ENCODE measurements around the gene EN2.

The EN2 gene

GRCh38 chr7:155429651-155430050 is 28.3 kb upstream of the EN2 start:
- no peaks in the 10 kb centered on the region for H3K79me1 ChIP-seq (ENCODE audit: low read length)
- H3K23ac ChIP-seq (ENCODE audit: low read length), result no peak overlapping the region
- WGBS (ENCODE audit: extremely low coverage, insufficient coverage, insufficient read length), result no CpG with 5 or more reads among the region's 6 CpGs
- no peak overlapping the region for H2AK5ac ChIP-seq (ENCODE audit: low read length)
- H3K36me3 ChIP-seq (ENCODE audit: control insufficient read depth in 1 of 2, insufficient read depth in 2 of 2, low read length in 2 of 2), result no peaks in the 10 kb centered on the region
- H3K9ac ChIP-seq (ENCODE audit: low read length), result no peak overlapping the region
- H2BK12ac ChIP-seq (ENCODE audit: low read length), result no peak overlapping the region
- H2BK120ac ChIP-seq (ENCODE audit: insufficient read depth, low read length, poor library complexity), result no peak overlapping the region
- H2AFZ ChIP-seq (ENCODE audit: insufficient read depth, low read length, poor library complexity), result no peak overlapping the region
- H3K18ac ChIP-seq (ENCODE audit: low read length), result no peak overlapping the region
- peaks cover 6% of the 10 kb centered on the region for H3K9me3 ChIP-seq (ENCODE audit: insufficient read depth, low read depth, low read length)
- H4K8ac ChIP-seq (ENCODE audit: low read depth, low read length), result no peak overlapping the region
- no peak overlapping the region for H4K91ac ChIP-seq (ENCODE audit: low read depth, low read length)
- no peak overlapping the region for H4K12ac ChIP-seq (ENCODE audit: low read depth, low read length)
- H3K27me3 ChIP-seq (ENCODE audit: insufficient read depth, low read length), result no peaks in the 10 kb centered on the region
- peak overlapping the region; percentile 6 for H3K4me3 ChIP-seq (ENCODE audit: low read depth, low read length)
- no peak for DNase-seq
- H3K14ac ChIP-seq (ENCODE audit: low read length), result no peak overlapping the region
- no peak overlapping the region for H3K4ac ChIP-seq (ENCODE audit: low read depth, low read length)
- no peak overlapping the region for H2BK5ac ChIP-seq (ENCODE audit: low read depth, low read length, poor library complexity)
- no peak overlapping the region for H3K27ac ChIP-seq (ENCODE audit: low read depth, low read length)
- H3K79me2 ChIP-seq (ENCODE audit: control insufficient read depth, insufficient read depth, low read length, poor library complexity), result no peaks in the 10 kb centered on the region
- no peak overlapping the region for H3K4me2 ChIP-seq (ENCODE audit: low read length)
- no peaks in the 10 kb centered on the region for H3K4me1 ChIP-seq (ENCODE audit: control insufficient read depth in 1 of 2, insufficient read depth in 2 of 2, low read length in 2 of 2)

GRCh38 chr7:155430606-155431005 is 27.3 kb upstream of the EN2 start:
- H2BK5ac ChIP-seq (ENCODE audit: low read depth, low read length, poor library complexity), result no peak overlapping the region
- H3K4me2 ChIP-seq (ENCODE audit: low read length), result no peak overlapping the region
- H3K36me3 ChIP-seq (ENCODE audit: control insufficient read depth in 1 of 2, insufficient read depth in 2 of 2, low read length in 2 of 2), result no peaks in the 10 kb centered on the region
- WGBS (ENCODE audit: extremely low coverage, insufficient coverage, insufficient read length), result no CpG with 5 or more reads among the region's 10 CpGs
- no peak overlapping the region for H3K27ac ChIP-seq (ENCODE audit: low read depth, low read length)
- H2BK12ac ChIP-seq (ENCODE audit: low read length), result no peak overlapping the region
- no peak overlapping the region for H2AK5ac ChIP-seq (ENCODE audit: low read length)
- DNase-seq, result no peak
- no peak overlapping the region for H3K9ac ChIP-seq (ENCODE audit: low read length)
- no peak overlapping the region for H3K23ac ChIP-seq (ENCODE audit: low read length)
- no peak overlapping the region for H3K4ac ChIP-seq (ENCODE audit: low read depth, low read length)
- peaks cover 6% of the 10 kb centered on the region for H3K9me3 ChIP-seq (ENCODE audit: insufficient read depth, low read depth, low read length)
- H3K18ac ChIP-seq (ENCODE audit: low read length), result no peak overlapping the region
- H4K12ac ChIP-seq (ENCODE audit: low read depth, low read length), result no peak overlapping the region
- H3K4me1 ChIP-seq (ENCODE audit: control insufficient read depth in 1 of 2, insufficient read depth in 2 of 2, low read length in 2 of 2), result no peaks in the 10 kb centered on the region
- no peak overlapping the region for H4K8ac ChIP-seq (ENCODE audit: low read depth, low read length)
- no peaks in the 10 kb centered on the region for H3K79me1 ChIP-seq (ENCODE audit: low read length)
- no peak overlapping the region for H3K14ac ChIP-seq (ENCODE audit: low read length)
- no peak overlapping the region for H2AFZ ChIP-seq (ENCODE audit: insufficient read depth, low read length, poor library complexity)
- no peaks in the 10 kb centered on the region for H3K79me2 ChIP-seq (ENCODE audit: control insufficient read depth, insufficient read depth, low read length, poor library complexity)
- H3K27me3 ChIP-seq (ENCODE audit: insufficient read depth, low read length), result no peaks in the 10 kb centered on the region
- no peak overlapping the region for H3K4me3 ChIP-seq (ENCODE audit: low read depth, low read length)
- no peak overlapping the region for H2BK120ac ChIP-seq (ENCODE audit: insufficient read depth, low read length, poor library complexity)
- H4K91ac ChIP-seq (ENCODE audit: low read depth, low read length), result no peak overlapping the region

- no peaks in the 10 kb centered on the region for H3K79me2 ChIP-seq (ENCODE audit: control insufficient read depth, insufficient read depth, low read length, poor library complexity)
- peaks cover 8% of the 10 kb centered on the region for H3K9me3 ChIP-seq (ENCODE audit: insufficient read depth, low read depth, low read length)
- H3K4me1 ChIP-seq (ENCODE audit: control insufficient read depth in 1 of 2, insufficient read depth in 2 of 2, low read length in 2 of 2), result no peaks in the 10 kb centered on the region
- H3K4me3 ChIP-seq (ENCODE audit: low read depth, low read length), result no peak overlapping the region
- no peaks in the 10 kb centered on the region for H3K36me3 ChIP-seq (ENCODE audit: control insufficient read depth in 1 of 2, insufficient read depth in 2 of 2, low read length in 2 of 2)
- H3K18ac ChIP-seq (ENCODE audit: low read length), result no peak overlapping the region
- no peak overlapping the region for H2BK12ac ChIP-seq (ENCODE audit: low read length)
- no peak overlapping the region for H2AK5ac ChIP-seq (ENCODE audit: low read length)
- H3K4me2 ChIP-seq (ENCODE audit: low read length), result no peak overlapping the region
- no peaks in the 10 kb centered on the region for H3K27me3 ChIP-seq (ENCODE audit: insufficient read depth, low read length)
- no peak for DNase-seq
- H2AFZ ChIP-seq (ENCODE audit: insufficient read depth, low read length, poor library complexity), result no peak overlapping the region
- WGBS (ENCODE audit: extremely low coverage, insufficient coverage, insufficient read length), result no CpG with 5 or more reads among the region's 12 CpGs
- H3K4ac ChIP-seq (ENCODE audit: low read depth, low read length), result no peak overlapping the region
- H2BK5ac ChIP-seq (ENCODE audit: low read depth, low read length, poor library complexity), result no peak overlapping the region
- H3K23ac ChIP-seq (ENCODE audit: low read length), result no peak overlapping the region
- no peak overlapping the region for H3K27ac ChIP-seq (ENCODE audit: low read depth, low read length)
- H2BK120ac ChIP-seq (ENCODE audit: insufficient read depth, low read length, poor library complexity), result no peak overlapping the region
- no peak overlapping the region for H4K91ac ChIP-seq (ENCODE audit: low read depth, low read length)
- no peak overlapping the region for H3K14ac ChIP-seq (ENCODE audit: low read length)
- no peak overlapping the region for H3K9ac ChIP-seq (ENCODE audit: low read length)
- H3K79me1 ChIP-seq (ENCODE audit: low read length), result no peaks in the 10 kb centered on the region
- H4K8ac ChIP-seq (ENCODE audit: low read depth, low read length), result no peak overlapping the region
- no peak overlapping the region for H4K12ac ChIP-seq (ENCODE audit: low read depth, low read length)
These were observed 26.7 kb upstream of the EN2 start for GRCh38 chr7:155431231-155431630.

DNA sequence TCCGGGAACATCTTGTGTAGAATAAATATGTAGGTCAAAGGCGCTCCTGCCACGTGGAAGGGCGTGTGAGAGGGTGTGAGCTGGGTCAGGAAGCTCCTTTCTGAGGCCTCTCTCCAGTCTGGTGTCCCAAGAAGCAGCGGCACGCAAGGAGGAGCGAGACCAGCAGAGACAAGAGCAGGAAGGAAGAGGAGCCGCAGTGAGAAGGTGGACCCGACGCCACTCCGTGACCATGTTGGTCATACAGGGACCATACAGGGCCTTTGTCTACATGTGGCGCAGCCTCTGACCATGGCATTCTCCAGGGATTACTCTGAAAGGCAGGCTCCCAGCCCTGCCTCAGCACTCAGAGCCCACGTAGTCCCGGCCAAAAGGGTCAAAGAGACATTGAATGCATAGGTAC is 26.2 kb upstream of the EN2 start:
- H3K27me3 ChIP-seq (ENCODE audit: insufficient read depth, low read length), result no peaks in the 10 kb centered on the region
- H4K12ac ChIP-seq (ENCODE audit: low read depth, low read length), result no peak overlapping the region
- H3K9ac ChIP-seq (ENCODE audit: low read length), result no peak overlapping the region
- H3K79me2 ChIP-seq (ENCODE audit: control insufficient read depth, insufficient read depth, low read length, poor library complexity), result no peaks in the 10 kb centered on the region
- no peaks in the 10 kb centered on the region for H3K4me1 ChIP-seq (ENCODE audit: control insufficient read depth in 1 of 2, insufficient read depth in 2 of 2, low read length in 2 of 2)
- H3K23ac ChIP-seq (ENCODE audit: low read length), result no peak overlapping the region
- H3K14ac ChIP-seq (ENCODE audit: low read length), result no peak overlapping the region
- no peak overlapping the region for H2AFZ ChIP-seq (ENCODE audit: insufficient read depth, low read length, poor library complexity)
- no peak overlapping the region for H2AK5ac ChIP-seq (ENCODE audit: low read length)
- no CpG with 5 or more reads among the region's 14 CpGs for WGBS (ENCODE audit: extremely low coverage, insufficient coverage, insufficient read length)
- H4K8ac ChIP-seq (ENCODE audit: low read depth, low read length), result no peak overlapping the region
- DNase-seq, result no peak
- H2BK5ac ChIP-seq (ENCODE audit: low read depth, low read length, poor library complexity), result no peak overlapping the region
- peaks cover 9% of the 10 kb centered on the region for H3K9me3 ChIP-seq (ENCODE audit: insufficient read depth, low read depth, low read length)
- no peak overlapping the region for H2BK12ac ChIP-seq (ENCODE audit: low read length)
- H2BK120ac ChIP-seq (ENCODE audit: insufficient read depth, low read length, poor library complexity), result no peak overlapping the region
- no peak overlapping the region for H3K4me3 ChIP-seq (ENCODE audit: low read depth, low read length)
- H3K4me2 ChIP-seq (ENCODE audit: low read length), result no peak overlapping the region
- no peak overlapping the region for H3K27ac ChIP-seq (ENCODE audit: low read depth, low read length)
- H3K36me3 ChIP-seq (ENCODE audit: control insufficient read depth in 1 of 2, insufficient read depth in 2 of 2, low read length in 2 of 2), result no peaks in the 10 kb centered on the region
- H4K91ac ChIP-seq (ENCODE audit: low read depth, low read length), result no peak overlapping the region
- no peak overlapping the region for H3K4ac ChIP-seq (ENCODE audit: low read depth, low read length)
- no peak overlapping the region for H3K18ac ChIP-seq (ENCODE audit: low read length)
- H3K79me1 ChIP-seq (ENCODE audit: low read length), result no peaks in the 10 kb centered on the region

Data from trophoblast cell (in vitro differentiated cells and primary cell).